Measurements from ENCODE around the gene ELAVL1.
"Not testable (repeated sequence)": the region's sequence is repeated elsewhere in the genome, so short reads cannot be mapped to it uniquely, and the experiment has no call there.

Gene ELAVL1

DNA sequence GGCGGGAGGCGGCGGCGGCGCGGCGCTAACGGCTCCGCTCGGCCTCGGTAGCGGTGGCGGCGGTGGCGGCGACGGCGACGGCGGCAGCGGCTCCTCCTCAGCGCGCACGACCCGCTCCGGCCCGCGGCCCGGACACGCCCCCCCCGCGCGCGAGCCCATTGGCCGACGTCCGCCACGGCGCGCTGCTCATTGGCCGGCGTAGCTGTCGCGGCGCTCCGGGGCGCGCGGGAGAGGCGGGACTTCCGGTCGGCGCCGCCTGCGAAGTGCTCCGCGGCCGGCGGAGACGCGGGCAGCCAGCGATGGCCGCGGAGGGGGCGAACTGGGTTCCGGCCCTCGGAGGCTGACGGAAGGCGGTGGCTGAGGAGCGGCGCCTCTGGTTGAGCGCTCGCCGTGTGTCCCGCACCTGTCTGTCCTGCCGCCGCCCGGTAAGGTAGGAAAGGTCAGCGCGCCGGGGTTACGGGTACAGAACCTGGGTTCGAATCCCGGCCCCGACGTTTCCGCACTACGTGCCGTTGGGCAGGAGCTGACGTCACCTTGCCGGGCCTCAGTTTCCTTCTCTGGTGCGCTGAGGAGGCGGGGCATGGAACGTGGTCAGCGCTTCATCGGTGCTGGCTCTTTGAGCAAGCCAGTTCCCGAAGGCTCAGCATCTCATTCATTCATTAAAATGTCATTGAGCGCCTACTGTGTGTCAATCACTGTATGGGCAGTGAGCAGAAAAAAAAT, at the start of gene ELAVL1:
TSS of gene ELAVL1 (minus strand) at position 108 of the 723 bp plus-strand sequence. CDS start 13,826 bp downstream, outside the sequence.
- peak; percentile 75 for DNase-seq (ENCODE audit: low read depth)

DNA sequence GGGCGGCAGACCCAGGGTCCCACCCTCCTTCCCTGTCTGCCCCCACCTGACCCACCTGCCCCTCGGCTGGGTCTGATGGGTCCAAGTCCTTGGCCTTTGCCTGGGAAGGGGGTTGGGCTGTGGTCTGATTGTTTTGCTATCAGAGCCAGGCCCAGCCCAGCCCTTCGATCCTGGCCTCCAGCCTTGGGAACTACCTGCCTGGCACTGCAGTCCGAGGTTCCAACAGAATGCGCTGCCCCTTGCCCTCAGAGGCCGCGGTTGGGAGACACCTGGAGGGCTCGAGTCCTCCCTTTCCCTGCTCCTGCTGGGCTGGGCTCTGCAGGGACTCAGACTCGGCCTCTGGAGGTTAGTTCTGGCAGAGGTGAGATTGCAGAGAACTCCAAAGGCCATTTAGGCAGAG, 48.7 kb upstream of the ELAVL1 start:
- no peak for DNase-seq (ENCODE audit: low read depth)

DNA sequence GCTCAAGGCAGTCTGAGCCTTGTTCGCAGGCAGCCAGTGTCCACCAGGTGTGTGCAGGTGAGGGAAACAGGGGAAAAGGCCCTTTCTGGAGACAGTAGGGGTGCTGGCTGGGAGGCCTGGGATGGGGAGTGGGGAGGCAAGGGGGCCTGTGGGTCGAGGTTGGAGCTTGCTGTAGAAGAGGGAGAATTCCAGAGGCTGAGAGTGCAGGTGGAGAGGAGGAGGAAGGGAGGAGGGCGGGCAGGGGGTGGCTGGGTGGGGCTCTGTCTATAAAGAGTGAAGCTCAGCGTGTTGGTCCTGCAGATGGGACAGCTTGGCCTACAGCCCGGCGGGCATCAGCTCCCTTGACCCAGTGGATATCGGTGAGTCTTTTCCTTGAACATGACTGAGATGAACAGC, 47.0 kb upstream of the ELAVL1 start, which contains the start of gene CCL25:
TSS of gene CCL25 (plus strand) at position 297 of the 396 bp plus-strand sequence. CDS start 290 bp downstream, outside the sequence.
- DNase-seq (ENCODE audit: low read depth): no peak

DNA sequence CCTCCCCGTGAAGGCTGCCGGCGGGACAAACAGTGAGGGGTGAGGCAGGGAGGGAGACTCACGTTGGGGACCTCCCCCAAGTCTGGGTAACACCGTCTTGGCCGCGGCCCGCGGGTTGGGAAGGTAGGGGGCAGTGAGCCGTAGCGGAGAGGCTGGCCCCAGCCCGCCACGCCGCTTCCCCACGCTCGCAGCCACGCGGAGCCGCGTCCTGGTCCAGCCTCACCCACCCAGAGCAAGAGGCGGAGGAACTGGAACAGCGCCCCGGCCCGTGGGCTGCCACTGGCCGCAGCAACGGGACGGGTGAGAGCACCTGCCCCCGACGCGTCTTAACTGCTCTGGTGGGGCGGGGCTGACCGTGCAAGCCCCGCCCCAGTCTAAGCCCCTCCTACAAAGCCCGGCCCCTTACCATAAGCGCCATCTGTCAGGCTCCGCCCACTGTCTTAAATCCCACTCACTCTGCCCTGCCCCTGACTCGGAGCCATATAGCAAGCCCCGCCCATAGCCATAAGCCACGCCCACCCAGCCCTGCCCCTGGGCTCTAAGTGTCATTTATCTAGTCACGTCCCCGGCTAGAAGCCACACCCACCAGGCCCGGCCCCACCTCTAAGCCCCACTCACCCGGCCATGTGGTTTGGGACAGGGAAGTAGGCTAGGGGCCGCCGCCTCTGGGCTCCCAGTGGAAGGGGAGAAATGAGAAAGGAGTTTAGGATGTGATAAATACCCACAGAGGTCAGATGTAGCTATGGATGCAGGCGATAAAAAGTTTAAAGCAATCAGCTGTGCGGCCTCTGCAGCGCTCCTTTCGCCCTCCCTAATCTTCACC, 45.0 kb upstream of the ELAVL1 start:
- peak; percentile 87 for DNase-seq (ENCODE audit: low read depth)

DNA sequence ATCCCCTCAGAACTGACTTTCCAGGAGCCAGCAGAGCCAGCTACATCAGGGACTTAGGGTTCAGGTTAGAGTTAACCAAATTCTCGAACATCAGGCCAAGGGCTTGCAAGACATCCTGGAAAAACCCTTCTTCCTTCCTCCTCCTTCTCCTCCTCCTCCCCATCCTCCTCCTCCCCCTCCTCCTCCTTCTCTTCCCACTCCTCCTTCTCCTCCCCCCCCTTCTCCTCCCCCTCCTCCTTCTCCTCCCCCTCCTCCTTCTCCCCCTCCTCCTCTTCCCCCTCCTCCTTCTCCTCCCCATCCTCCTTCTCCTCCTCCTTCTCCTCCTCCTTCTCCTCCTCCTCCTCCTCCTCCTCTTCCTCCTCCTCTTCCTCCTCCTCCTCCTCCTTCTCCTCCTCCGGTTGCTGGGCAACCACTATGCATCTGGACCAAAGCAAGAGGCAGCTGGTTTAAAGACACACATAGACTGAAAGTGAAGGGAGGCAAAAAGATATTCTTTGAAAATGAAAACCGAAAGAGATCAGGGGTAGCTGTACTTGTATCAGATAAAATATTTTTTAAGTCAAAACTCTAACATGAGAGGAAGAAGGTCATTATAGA, 41.2 kb upstream of the ELAVL1 start:
- no peak for DNase-seq (ENCODE audit: low read depth)

DNA sequence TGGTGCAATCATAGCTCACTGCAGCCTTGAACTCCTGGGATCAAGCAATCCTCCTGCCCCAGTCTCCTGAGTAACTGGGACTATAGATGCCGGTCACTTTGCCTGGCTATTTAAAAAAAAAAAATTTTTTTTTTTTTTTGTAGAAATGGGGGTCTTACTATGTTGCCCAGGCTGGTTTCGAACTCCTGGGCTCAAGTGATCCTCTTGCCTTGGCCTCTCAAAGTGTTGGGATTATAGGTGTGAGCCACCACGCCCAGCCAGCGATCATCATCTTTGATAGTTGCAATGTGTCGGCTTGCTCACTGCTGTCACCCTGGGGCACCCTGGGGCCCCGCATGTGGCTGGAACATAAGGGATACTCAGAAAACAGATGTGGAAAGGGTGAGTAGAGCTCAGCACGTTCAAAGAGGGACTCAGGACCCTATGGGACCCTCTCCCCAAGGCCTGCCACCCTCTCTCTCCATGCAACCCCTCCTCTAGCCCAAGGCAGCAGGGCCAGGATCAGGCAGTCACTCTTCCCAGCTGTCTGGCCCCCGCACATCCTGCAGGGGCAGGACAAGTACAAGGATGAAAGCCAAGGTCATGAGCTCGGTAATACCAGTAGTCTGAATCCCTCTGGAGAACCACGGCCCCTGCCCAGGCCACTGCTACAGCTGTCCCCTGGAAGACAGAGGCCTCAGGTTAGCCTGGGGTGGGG, 40.6 kb upstream of the ELAVL1 start:
- DNase-seq (ENCODE audit: low read depth): no peak

DNA sequence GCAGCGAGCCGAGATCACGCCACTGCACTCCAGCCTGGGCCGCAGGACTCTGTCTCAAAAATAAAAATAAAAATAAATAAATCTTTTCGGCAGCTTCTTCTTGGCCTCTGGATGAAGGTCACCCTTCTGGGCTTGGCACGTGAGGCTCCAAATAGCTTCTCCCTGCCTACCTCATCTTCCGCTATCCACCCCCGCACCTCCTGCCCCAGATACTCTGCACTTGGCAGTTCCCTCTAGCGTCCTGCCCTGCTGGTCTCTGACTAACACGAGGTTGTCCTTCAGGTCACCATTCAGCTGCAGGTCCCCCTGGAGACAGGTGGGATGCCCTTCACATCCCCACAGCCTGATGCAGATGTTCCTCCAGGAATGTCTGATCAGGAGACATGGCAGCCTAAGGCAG, 38.6 kb upstream of the ELAVL1 start:
- DNase-seq (ENCODE audit: low read depth): no peak

DNA sequence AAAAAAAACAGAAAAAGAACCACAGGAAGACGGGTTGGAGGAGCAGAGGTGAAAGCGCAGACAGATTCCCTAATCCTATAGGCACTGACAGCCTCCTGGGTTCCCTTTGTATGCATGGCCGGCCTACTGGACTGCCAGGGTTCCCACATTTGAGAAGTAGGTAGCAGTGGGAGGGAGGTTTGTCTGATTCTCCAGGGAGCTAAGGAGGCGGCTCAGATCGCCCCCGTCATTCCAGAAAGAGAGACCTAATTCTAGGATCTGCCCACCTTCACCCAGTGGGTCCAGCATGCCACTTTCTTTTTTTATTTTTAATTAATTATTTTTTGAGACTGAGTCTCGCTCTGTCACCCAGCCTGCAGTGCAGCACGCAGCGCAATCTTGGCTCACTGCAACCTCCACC, 37.5 kb upstream of the ELAVL1 start:
- DNase-seq (ENCODE audit: low read depth): no peak

DNA sequence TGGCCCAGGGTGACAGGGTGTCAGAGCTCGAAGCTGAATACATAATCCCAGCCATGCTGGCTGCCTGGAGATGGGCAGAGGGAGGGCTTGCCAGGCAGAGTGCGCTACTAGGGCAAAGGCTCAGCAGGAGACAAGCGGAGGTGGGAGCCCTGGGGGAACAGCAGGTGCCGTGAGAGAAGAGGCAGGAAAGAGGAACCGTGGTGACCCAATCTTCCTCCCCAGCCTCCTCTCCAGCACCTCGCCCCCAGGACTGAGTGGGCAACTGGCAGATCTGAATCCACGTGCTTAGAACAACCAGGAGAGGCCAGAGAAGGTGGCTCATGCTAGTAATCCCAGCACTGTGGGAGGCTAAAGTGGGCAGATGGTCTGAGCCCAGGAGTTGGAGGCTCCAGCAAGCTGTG, 36.1 kb upstream of the ELAVL1 start:
- DNase-seq (ENCODE audit: low read depth): no peak

DNA sequence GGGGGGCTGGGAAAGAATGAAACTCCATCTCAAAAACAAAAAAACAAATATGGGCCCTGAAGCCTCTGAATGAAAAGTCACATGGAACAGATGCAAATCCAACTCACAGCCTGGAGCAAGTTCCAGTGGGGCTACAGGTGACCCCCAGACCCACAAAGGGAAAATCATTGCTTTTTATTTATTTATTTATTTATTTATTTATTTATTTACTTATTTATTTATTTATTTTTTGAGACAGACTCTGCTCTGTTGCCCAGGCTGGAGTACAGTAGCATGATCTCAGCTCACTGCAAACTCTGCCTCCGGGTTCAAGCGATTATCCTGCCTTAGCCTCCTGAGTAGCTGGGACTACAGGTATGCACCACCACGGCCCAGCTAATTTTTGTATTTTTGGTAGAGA, 33.8 kb upstream of the ELAVL1 start:
- no peak for DNase-seq (ENCODE audit: low read depth)

DNA sequence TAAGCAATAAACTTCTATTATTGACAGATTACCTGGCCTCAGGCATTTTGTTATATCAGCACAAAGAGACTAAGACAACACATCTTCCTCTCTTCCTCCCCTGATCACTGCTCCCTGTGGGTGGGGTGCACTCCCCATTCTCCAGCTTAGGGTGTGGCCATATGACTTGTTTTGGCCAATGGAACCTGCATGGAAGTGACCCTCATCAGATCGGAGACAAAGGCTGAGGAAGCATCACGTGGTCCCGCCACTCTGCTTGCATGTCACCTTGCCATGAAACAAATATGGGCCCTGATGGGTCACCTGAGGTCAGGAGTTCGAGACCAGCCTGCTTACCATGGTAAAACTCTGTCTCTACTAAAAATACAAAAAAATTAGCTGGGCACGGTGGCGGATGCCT, 33.4 kb upstream of the ELAVL1 start:
- no peak for DNase-seq (ENCODE audit: low read depth)

DNA sequence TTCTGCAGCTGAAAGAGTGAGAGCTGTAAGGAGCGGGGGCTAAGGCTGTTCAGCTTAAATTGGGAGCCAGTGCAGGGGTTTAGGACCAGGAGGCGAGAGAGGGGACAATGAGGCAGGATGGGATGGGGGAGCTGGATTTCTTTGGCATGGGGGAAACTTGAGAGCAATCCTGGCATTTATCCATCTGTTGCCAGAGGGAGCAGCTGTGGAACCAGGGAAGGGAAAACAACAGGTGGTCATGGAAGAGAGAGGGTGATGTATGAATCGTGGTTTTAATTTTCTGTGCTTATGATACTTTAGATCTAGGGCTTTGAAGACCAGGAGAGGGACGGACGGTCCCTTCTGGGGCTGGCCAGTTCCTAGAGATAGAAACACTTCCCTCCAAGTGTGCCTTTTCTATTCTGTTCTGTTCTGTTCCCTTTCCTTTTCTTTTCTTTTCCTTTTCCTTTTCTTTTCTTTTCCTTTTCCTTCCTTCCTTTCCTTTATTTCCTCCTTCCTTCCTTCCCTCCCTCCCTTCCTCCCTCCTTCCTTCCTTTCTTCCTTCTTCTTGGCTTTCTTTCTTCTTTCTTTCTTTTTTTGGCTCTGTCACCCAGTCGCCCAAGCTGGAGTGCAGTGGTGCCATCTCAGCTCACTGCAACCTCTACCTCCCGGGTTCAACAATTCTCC, 31.1 kb upstream of the ELAVL1 start:
- DNase-seq (ENCODE audit: low read depth): no peak

DNA sequence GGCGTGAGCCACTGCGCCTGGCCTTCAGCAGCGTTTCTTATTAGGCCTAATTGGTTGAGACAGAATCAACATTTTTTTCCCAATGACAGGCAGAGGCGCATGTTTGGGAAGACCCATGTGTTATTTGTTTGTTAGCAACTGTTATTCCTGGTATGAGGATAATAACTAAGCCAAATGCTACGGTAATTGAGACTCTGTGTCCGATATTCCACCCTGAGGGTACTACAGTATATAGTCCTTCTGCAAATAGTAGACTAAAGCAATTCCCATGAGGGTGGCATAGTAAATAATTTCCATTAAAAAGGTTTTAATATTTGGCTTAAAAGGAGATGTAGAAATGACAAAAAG, 28.7 kb upstream of the ELAVL1 start:
- no peak for DNase-seq (ENCODE audit: low read depth)

DNA sequence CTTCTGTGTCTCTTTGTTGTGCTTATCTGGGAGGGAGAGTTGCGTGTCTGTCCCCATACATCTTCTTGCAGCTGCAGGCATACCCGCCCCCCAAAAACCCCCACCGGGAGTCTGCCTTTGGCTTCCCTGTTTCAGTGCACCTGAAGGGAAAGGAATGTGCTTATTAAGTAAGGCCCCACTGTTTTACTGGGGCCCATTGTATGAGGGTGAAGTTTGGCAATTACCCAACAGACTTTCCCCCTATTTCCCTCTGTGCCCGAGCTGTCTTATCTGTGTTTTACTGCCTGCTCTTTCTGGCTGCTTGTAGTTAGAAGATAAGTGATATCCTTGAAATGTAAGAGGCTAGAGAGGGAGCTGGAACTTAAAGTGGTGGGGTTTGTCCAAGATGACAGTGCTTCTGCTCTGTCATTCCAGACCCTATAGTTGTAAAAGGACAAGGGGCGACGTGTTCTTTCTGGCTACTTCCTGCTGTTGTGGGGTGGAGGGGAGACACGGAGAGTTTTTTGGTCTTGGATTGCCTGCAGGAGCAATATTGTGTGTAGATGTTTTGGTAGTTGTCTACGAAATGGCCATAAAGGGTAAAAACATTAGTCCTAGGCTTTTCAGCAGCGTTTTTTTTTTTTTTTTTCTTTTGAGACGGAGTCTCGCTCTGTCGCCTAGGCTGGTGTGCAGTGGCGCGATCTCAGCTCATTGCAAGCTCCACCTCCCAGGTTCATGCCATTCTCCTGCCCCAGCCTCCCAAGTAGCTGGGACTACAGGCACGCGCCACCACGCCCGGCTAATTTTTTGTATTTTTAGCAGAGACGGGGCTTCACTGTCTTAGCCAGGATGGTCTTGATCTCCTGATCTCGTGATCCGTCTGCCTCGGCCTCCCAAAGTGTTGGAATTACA, 28.1 kb upstream of the ELAVL1 start:
- not testable (repeated sequence) for DNase-seq (ENCODE audit: low read depth)

DNA sequence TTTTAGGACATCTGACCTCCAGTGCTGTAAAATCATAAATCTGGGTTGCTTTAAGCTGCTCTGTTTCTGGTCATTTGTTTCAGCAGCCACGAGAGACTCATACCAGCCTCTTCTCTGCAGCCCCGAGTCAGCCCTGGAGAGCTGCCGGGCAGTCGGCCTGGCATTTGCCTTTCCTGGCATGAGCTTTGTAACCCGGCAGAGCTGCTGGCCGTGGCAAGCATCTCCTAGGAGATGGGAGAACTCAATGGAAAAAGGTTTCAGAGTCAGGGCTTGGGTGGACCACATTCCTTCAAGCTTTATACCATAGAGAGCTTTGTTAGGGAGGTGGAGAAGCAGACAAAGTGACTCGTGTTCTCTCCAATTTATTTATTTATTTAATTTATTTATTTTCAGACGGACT, 25.5 kb upstream of the ELAVL1 start:
- no peak for DNase-seq (ENCODE audit: low read depth)

DNA sequence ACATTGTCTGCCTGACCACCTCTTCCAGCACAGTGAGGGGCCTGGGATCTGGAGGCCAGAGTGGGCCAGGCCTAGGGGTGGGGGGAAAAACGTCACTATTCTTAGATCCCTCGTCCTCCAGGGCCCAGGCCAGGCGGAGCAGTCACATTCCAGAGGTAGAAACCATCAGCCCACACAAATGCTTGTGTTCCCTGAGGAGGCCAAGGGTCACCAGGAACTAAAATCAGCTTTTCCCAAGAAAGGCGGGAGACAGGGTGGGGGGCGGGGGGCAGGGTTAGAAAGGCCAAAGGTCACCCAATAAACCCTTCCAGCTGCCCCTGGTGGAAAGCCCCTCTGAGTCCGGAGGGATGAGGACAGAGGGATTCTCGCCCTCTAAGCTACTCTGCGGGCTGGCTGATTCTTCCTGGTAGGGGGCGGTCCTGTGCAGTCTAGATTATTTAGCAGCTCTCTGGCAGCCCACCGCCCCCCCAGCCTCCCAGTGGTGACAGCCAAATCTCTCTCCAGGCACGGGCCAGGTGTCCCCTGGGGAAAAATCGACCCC, 23.6 kb upstream of the ELAVL1 start:
- no peak for DNase-seq (ENCODE audit: low read depth)

DNA sequence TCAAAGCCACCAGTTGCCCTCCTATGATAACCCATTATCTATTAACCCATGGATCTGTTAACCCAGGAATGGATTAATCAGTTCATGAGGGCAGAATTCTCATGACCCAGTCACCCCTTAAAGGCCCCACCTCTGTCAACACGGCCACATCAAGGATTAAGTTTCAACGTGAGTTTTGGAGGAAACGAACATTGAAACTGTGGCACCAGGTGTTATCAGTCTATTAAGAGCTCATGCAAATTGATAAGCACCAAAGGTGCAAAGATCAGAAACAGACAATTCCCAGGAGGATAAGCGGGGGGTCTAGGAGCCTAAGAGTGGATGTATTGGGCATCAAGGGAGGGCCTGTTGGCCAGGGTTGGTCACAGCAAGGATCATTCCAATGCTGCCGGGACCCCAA, 19.9 kb upstream of the ELAVL1 start:
- no peak for DNase-seq (ENCODE audit: low read depth)

DNA sequence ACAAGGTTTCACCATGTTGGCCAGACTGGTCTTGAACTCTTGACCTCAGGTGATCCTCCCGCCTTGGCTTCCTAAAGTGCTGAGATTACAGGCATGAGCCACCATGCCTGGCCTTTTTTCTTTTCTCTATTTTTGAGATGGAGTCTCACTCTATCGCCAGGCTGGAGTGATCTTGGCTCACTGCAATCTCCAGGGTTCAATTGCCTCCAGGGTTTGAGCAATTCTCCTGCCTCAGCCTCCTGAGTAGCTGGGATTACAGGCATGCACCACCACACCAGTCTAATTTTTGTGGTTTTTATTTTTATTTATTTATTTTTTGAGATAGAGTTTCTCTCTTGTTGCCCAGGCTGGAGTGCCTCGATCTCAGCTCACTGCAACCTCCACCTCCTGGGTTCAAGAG, 18.8 kb upstream of the ELAVL1 start:
- DNase-seq (ENCODE audit: low read depth): not testable (repeated sequence)

DNA sequence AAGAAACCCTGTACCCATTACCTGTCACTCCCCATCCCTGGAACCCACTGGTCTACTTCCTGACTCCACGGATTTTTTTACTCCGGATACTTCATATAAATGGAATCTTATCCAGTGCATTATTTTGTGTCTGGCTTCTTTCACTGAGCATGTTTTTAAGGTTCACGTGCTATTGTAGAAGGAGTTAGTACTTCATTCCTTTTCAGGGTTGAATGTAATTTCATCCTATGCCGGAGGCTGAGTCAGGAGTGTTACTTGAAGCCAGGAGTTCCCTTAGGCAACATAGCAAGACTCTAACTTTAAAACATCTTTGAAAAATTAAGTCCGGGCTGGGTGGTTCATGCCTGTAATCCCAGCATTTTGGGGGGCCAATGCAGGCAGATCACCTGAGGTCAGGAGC, 17.9 kb upstream of the ELAVL1 start:
- DNase-seq (ENCODE audit: low read depth): no peak

DNA sequence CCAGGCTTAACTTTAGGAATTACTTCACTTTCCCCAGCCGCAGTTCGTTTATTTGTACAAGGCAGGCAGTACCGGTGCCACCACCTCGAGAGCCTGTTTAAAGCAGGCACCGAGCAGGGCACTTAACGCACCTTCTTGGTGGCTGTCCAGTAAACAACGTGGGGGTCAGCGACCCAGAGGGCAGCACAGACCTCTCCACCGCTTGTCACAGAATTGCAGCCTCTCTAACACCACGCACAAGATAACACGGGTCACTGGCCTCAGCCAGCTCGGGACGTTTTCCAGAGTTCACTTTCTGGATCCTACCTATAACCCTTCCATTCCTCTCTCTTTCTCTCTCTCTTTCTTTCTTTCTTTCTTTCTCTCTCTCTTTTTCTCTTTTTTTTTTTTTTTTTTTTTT, 16.8 kb upstream of the ELAVL1 start:
- no peak for DNase-seq (ENCODE audit: low read depth)

DNA sequence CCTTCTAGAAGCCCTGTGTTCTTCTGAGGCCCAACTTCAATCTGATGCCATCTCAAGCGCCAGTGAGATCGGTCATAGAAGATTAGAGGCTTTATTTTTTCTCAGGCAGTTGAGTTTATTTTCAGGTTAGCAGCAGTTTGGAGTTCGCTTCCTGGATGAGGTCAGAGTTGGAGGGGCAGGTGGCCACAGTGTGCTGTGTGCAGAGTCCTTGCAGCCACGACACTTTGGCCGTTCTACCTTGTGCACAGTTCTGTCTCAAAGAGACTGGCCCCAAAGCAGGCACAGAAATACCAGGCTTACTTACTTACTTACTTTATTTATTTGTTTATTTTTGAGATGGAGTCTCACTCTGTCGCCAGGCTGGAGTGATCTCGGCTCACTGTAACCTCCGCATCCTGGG, 15.9 kb upstream of the ELAVL1 start:
- no peak for DNase-seq (ENCODE audit: low read depth)

Data from stimulated activated CD8-positive, alpha-beta memory T cell treated with anti-CD3 and anti-CD28 coated beads, Interleukin-7, amount 100 ng/mL, for 24 hours (primary cell).